GM12801 (cell line): ENCODE results near the gene HSFX3.

Experiments
- CTCF ChIP-seq: IDR thresholded peaks from one replicate; pipeline ENCODE4 v1.5.1; 2011; ENCODE audit warnings: control low read depth; ENCODE audit not compliant: insufficient read length; ENCODE audit errors: extremely low read depth

Gene HSFX3

GRCh38 chrX:149506349-149506748, 43.4 kb downstream of the HSFX3 start:
- TF ChIP-seq CTCF: no peak

GRCh38 chrX:149505671-149506070, 44.1 kb downstream of the HSFX3 start:
- no peak for TF ChIP-seq CTCF

GRCh38 chrX:149504915-149505651, 44.6 kb downstream of the HSFX3 start, which contains the start of gene IDS:
IDS (minus strand) TSS chrX:149505306; CDS start chrX:149505137, 169 bp downstream.
- no peak for TF ChIP-seq CTCF

- no peak for TF ChIP-seq CTCF
These were observed 45.4 kb downstream of the HSFX3 start for GRCh38 chrX:149504226-149504914.

GRCh38 chrX:149499766-149500165, 50.0 kb downstream of the HSFX3 start:
- no peak for TF ChIP-seq CTCF

- no peak for TF ChIP-seq CTCF
These were observed 51.0 kb downstream of the HSFX3 start for GRCh38 chrX:149498767-149499166.
